Upper lobe of left lung (tissue), 4 donors: ENCODE results near the gene CDK7.

ENCODE experiments used
- CTCF ChIP-seq, 6 experiments: fragments of 450-650 bp in 4 of 6; fragments of 200-600 bp in 2 of 6; sonication (generic) in 2 of 6; IDR thresholded peaks; one replicate each; pipeline ENCODE4 v1.5.1; 2016 to 2019; ENCODE audit warnings: antibody characterized with exemption in 6 of 6
- POLR2A ChIP-seq, 4 donors: fragments of 450-650 bp; IDR thresholded peaks; one replicate each; pipeline ENCODE4 v1.5.1; 2016 to 2017; ENCODE audit warnings: antibody characterized with exemption in 4 of 4, mild to moderate bottlenecking in 2 of 4

- TF ChIP-seq CTCF (IDR thresholded peaks at IDR 0.05) (no peak), POLR2A (IDR thresholded peaks at IDR 0.05) (no peak)
These were observed 40.9 kb downstream of the CDK7 start for GRCh38 chr5:69275563-69275962.
